HG02885 (cell line): Measurements from ENCODE around the gene ZBTB20.

Source experiments
- ATAC-seq: cut with Tn5 transposase; IDR thresholded peaks from one replicate; pipeline ENCODE4 v1.9.1; 2021; ENCODE audit warnings: mild to moderate bottlenecking; ENCODE audit not compliant: unreplicated experiment, poor library complexity

ZBTB20 gene

GRCh38 chr3:115092220-115092791 lies 54.8 kb downstream of the ZBTB20 start:
- peak; percentile 78 for ATAC-seq

- no peak for ATAC-seq
These were observed 56.4 kb downstream of the ZBTB20 start for GRCh38 chr3:115090712-115091111.

- no peak for ATAC-seq
These were observed 57.6 kb downstream of the ZBTB20 start for GRCh38 chr3:115089481-115089880.

GRCh38 chr3:115087512-115087911 lies 59.6 kb downstream of the ZBTB20 start:
- no peak for ATAC-seq

- ATAC-seq, result no peak
These were observed 60.7 kb downstream of the ZBTB20 start for GRCh38 chr3:115086344-115086743.

GRCh38 chr3:115085197-115085865 lies 61.8 kb downstream of the ZBTB20 start:
- no peak for ATAC-seq

GRCh38 chr3:115084686-115085085 lies 62.4 kb downstream of the ZBTB20 start:
- ATAC-seq, result no peak

GRCh38 chr3:115082260-115082659 lies 64.8 kb downstream of the ZBTB20 start:
- ATAC-seq, result no peak

GRCh38 chr3:115081444-115081843 lies 65.6 kb downstream of the ZBTB20 start:
- no peak for ATAC-seq

GRCh38 chr3:115077501-115078250 lies 69.4 kb downstream of the ZBTB20 start:
- no peak for ATAC-seq

- no peak for ATAC-seq
These were observed 72.6 kb downstream of the ZBTB20 start for GRCh38 chr3:115074502-115074901.

- ATAC-seq, result no peak
These were observed 74.6 kb downstream of the ZBTB20 start for GRCh38 chr3:115072265-115073021.

GRCh38 chr3:115071601-115072000 lies 75.5 kb downstream of the ZBTB20 start:
- ATAC-seq, result no peak

GRCh38 chr3:115071166-115071565 lies 75.9 kb downstream of the ZBTB20 start:
- ATAC-seq, result no peak

GRCh38 chr3:115068799-115069198 lies 78.3 kb downstream of the ZBTB20 start:
- no peak for ATAC-seq

GRCh38 chr3:115062412-115062956 lies 84.6 kb downstream of the ZBTB20 start:
- no peak for ATAC-seq

GRCh38 chr3:115062009-115062408 lies 85.1 kb downstream of the ZBTB20 start:
- ATAC-seq, result no peak

GRCh38 chr3:115052906-115053305 lies 94.2 kb downstream of the ZBTB20 start:
- peak; percentile 51 for ATAC-seq

GRCh38 chr3:115042351-115042750 lies 104.7 kb downstream of the ZBTB20 start:
- no peak for ATAC-seq

GRCh38 chr3:115040673-115041286 lies 106.3 kb downstream of the ZBTB20 start:
- peak; percentile 71 for ATAC-seq
